ENCODE data around the gene GPRC5D.

GPRC5D gene

DNA sequence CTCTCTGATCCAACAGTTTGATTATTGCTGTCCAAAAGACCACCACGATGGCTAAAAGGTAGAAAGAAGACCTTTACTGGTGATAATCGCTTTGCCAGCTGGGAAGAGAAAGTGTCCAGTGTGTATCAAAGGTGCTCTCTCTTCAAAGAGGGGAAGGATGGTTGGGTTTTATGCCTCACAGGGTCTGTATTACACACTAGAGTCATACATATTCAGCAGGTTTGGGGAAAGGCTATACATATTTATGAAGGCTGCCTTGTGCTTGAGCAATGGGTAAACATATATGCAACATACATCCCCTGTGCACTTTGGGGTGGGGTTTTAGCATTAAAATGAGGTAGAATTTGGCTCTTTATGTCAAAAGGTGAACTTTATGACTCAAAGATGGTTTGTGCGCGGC, 18.2 kb downstream of the GPRC5D start:
- DNase-seq: no peak

DNA sequence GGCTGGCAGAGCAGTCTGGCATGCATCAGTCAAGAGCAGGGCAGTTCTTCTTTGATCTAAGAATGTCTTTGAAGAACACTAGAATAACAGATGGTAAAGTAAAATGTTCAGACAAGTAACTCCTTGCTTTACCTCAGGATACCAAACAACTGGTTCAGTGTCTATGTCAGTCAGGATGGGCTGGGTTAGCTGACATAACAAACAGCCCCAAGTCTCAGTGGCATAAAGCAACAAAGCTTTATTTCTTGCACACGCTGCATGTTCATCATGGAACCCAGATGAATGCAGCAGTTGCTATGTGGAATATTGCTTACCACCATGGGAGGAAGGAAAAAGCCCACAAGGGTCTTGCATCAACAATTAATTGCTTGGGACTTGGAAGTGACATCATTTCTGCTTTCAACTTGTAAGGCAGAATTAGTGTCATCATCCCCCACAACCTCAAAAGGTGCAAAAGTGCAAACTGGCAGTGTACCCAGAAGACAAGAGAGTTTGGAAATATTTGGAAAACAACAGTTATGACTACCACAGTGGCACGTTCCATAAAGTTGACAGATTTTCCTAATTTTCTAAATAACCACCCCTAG, 21.2 kb downstream of the GPRC5D start:
- DNase-seq: no peak

DNA sequence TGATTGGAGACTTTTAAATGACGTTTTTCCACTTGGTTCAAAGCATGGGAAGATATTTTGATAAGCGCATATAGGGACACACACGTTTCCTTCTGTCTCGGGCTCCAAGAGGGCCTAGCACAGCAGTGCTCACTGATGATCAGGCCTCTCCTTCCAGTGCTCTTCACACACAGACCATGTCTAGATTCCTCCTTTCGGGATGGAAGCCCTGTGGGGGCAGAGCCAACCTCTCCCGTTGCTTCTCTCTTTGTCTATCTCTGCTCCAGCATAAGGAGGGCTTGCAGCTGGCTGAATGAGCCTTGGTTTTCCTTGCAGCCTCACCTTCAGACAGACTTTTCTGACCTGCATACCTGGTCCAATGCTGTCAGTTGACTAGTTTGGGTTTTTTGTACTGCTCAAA, 22.3 kb downstream of the GPRC5D start:
- no peak for DNase-seq

DNA sequence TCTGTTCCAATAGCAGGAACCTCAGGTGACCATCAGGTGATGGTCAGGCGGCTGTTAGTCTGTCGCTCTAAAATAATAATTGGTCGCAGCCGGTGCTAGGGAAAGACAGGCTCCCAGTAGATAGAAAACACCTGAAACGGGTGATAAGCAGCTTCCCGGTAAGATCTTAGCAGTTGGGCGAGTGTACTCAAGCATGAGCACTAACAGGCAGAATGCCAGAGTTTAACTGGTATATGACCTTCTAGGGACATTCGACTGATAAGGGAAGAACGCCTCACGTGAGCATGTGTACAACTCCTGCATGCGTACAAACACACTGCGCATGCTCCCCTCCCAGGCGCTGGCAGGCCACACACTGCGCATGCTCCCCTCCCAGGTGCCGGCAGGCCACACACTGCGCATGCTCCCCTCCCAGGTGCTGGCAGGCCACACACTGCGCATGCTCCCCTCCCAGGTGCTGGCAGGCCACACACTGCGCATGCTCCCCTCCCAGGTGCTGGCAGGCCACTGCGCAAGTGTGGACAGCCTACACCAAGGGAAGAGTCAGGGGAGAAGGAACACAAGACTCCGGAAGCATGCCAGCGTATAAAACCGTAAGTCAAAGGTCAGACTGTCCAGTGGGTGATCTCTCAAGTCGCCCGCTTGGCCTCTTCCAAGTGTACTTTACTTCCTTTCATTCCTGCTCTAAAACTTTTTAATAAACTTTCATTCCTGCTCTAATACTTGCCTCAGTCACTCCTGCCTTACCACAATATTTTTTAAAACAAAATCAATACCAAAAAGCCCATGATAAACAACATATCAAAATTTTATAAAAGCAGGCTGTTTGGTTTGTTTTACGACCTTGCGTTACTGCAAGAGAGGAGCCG, 24.5 kb downstream of the GPRC5D start:
- DNase-seq: peak; percentile 55

DNA sequence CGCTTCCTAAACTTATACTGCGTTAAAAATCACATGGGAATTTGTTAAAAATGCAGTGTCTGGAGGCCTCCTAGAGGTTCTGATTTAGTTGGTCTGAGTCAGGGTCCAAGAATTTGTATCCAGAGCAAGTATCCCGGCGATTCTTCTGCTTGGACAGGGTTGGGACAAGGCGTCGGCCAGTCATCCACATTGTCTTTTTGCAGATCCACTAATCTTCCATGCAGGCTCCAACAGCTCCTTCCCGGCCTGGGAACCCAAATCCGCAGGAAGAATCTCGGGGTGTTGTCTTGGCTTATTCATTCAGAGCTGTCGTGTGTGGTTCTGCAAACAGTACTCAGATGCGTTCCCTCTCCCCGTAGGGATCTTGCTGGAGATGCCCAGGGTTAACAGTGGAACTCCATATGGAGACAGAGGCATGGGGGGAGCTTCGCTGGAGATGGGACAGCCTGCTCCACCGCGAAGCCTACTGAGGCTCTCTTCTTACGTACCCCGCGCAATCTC, 25.3 kb downstream of the GPRC5D start:
- no peak for DNase-seq

DNA sequence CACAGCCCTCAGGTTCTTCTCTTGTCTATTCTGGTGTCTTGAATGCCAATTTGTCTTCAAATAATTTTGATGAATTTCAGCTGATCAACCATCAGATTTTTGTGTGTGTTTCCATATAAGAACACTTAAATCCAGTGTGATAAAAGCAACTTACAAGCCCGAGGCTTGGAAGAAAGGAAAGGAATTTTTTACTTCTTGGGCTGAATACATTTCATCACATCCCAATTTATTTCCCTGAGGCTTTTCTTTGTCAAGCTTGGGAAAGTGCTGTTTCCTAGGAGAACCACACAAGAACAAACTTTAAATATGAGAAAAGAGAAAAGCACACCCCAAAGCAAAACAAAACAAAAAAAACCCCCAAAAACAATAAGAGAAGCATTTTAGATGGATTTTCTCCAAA, 26.6 kb downstream of the GPRC5D start:
- no peak for DNase-seq

DNA sequence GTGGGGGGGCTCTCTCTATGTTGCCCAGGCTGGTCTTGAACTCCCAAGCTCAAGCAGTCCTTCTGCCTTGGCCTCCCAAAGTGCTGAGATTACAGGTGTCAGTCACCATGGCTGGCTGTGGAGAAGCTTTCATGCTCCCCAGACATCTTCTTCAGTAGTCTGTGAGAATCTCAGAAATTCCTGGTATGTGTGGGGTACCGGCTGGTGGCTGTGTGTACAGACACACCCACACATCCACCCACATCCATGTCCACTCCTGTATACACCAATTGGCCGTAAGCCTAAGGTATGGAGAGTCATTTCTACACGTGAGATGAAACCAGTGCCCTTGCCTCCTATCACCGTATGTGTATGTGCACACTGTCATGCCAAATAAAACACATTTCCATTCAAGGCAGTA, 27.8 kb downstream of the GPRC5D start:
- no peak for DNase-seq

DNA sequence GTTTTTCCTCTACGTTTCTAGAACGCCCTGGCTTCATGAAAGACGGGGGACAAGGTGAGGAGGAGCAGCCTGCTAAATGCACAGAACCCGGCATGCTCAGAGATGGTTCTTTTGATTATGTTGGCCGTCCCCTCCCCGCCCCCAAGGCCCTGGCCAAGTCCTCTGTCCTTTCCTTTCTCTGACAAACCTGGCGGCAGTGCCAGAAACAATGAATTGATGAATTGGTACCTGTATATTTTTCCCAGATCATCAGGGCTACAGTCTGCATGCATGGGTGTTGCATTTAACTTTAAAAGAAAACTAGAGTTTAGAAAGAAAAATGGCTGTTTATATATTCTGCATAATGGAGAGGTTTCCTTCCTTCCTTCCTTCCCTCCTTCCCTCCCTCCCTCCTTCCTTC, 29.0 kb downstream of the GPRC5D start:
- DNase-seq: no peak

DNA sequence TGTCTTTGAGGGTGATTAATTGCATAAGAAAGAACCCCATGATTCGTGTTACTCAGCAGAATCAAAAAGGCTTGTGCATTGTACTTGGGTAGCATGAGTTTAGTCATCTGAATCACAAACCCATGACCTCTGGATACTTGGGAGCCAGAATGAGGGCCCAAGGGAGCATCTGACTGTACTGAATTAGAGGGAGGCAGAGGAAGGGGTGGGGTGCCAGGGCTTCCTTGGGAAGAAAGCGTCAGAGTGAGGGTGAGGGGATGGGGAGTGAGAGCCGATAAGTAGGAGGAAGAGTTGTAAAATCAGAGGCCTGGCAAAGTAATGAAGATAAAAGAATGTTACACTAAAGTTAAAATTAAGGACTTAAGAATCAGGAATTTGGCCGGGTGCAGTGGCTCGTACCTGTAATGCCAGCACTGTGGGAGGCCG, 29.8 kb downstream of the GPRC5D start:
- no peak for DNase-seq

DNA sequence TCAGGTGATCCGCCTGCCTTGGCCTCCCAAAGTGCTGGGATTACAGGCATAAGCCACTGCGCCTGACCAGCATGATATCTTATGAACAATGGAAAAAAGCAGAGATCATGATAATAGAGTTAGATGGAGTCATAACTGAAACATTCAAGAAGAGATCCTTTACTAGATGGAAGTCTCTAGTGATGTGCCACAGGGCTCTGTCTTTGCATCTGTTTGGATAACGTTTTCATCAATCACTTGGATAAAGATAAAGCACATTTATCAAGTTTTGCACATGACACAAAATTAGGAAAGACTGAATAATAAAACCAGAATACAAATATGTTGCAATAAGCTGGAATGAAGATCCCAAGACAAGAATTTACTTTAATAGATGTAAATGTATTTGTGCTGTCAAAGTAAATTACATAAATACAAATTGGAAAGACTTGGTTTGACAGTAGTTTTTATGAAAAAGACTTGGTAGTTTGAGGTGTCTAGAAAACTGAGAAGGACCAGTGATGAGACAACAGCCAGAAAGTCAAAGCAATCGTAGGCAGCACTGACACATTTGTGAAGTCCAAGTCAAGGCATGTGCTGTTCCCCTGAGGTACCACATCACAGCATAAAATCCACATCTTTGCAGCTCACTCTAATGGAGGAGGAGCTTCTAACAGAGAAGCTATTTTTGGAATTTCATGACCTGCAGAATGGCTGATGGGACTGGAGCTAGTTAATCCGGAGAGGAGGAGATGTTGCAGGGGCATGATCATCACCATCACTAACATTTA, 32.1 kb downstream of the GPRC5D start:
- no peak for DNase-seq

DNA sequence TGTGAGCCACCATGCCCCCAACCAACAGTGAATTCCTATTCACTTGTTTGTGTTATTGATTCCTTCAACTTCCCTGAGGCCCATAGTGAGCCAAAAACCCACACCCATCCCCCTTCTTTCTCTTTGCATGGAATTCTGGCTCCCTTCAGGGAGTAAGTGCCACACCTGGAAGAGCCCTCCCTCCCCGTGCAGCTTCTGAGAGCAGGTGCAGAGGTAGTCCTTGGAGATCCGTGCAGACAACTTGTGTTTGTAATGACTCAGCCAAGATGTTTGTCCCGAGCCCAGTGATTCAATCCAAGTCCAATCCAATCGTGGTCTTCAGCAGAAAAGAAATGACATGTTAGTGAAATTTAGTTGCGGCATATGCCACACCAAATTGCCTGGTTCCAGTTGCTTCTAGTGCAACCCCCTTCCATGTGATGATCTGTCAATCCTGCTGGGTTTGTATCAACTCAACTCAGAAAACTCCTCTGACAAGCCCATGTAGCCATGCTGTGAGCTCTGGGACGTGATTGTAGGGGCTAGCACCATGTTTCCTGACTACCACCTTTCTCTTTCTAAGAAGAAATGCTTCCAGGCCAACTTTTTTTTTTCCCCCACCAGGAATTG, 33.1 kb downstream of the GPRC5D start:
- no peak for DNase-seq

DNA sequence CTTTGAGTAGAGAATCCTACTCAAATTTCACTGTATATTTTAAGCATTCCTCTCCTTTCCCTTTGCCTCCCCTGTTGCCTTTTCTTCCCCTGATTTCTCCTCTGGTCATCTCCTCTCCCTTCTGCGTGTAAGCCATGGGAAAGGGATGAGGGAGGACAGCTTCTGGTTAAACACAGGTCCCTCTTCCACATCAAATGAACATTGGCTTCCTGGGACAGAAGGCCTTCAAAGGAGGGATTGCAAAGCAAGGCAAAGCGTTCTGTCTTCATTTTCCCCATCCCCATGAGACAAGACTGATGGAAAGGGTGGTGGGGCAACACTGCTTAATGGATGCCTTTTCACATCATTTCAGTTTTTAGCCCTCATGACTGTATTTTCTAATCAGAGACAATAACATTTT, 34.5 kb downstream of the GPRC5D start:
- DNase-seq: no peak

DNA sequence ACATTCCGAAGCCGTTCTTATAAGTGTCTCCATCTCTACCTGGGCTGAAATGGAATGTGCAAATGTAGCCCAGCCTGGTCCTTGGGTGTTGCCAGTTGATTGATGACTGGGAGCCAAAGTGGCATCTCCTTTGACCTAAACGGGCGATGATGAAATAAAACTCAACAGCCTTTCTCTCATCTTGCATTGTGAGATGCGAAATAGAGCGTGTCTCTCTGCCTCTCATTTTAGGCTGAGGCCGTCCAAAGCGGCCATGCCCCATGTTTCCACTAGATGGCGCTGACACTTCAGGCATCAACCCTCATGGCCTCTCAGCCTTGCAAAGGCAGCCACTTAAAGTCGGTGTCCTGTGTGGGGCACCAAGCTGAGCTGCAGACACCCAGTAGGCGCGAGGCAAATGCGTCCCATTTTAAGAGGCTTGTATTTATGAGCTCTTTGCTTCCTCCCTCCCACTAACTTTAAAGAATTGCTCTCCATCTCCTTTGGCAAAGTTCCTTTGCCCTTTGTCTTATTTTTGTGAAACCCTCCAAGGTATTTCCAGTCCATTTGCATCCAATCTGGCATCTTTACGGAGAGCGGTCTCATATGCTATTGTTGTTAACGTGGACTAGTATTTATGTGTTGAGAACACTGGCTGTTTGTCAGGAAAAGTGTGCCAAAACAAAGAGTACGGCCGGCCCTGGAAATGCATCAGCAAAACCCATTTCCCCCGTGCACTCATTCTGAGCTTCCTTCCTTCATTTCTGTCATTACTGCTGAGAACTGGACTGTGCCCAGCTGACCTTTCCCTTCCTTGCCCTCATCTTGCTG, 35.6 kb downstream of the GPRC5D start:
- peak; percentile 12 for DNase-seq

DNA sequence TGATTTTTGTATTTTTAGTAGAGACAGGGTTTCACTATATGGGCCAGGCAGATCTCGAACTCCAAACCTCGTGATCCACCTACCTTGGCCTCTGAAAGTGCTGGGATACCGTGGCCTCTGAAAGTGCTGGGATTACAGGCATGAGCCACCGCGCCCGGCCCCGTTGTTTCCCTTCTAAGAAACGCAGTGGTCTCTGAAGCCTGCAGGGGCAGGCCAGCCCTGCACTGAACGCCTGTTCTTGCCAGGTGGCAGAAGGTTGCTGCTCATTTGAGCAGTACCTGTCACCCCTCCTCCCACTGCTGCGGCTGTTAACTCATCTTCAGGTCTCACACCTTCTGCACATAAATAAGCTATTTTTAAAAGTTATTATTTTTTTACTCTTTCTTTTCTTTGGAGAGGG, 36.3 kb downstream of the GPRC5D start:
- no peak for DNase-seq

DNA sequence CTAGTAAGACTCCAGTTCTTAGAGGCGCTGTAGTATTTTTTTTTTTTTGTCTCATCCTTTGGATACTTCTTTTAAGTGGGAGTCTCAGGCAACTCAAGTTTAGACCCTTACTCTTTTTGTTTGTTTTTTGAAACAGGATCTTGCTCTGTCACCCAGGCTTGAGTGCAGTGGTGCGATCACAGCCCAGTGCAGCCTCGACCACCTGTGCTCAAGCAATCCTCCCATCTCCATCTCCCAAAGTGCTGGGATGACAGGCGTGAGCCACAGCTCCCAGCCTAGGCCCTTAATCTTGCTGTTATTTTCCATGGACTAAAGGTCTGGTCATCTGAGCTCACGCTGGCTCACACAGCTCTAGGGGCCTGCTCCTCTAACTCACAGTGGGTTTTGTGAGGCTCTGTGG, 39.3 kb downstream of the GPRC5D start:
- DNase-seq: no peak

DNA sequence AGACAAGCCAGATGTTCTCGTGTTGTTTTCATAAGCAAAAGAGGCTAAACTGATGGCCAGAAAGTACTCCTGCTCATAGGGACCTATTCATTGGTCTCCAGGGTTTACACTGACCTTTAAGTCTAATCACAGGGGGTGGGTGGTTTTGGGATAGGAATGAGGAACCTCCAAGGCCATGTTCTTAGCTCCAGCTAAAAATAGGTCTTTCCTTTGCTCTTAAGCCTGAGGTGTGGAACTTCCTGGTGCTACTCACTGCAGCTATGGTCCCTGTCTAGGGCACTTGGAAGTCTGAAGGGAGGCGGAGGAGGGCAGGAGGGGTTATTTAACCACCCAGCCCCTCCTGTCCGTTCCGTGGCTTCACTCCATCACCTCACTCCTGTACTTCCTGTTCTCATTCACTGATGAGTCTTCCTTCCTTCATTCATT, 42.0 kb downstream of the GPRC5D start:
- DNase-seq: no peak

DNA sequence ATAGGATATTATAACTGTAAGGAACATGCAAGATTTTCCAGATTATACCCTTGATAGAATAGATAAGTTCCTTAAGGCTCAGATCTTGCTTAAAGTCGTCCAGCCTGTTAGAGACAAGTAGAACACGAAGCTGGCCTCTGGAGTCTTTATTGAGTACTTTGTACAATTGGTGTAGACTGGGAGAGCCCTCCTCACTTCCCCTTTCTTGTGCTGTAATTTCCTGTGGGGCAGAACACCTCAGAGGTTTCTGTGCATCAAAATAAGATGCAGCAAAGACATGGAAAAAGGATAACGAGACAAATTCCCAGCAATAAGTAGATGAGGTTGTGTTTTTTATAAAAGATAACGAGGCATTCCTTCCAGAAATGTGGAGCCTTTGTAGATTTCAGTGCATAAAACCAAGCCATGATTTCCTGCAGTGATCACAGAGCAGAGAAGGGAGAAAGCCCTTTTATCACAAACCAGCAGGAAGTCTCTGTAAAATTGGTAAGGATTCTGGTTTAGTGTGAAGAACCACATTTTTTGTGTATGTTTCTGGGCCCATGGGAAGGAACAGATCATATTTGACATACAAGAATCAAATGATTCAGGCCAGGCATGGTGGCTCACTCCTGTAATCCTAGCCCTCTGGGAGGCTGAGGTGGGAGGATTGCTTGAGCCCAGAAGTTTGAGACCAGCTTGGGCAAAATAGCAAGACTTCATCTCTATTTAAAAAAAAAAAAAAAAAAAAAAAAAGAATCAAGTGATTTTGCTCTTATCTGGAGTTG, 42.6 kb downstream of the GPRC5D start:
- no peak for DNase-seq

DNA sequence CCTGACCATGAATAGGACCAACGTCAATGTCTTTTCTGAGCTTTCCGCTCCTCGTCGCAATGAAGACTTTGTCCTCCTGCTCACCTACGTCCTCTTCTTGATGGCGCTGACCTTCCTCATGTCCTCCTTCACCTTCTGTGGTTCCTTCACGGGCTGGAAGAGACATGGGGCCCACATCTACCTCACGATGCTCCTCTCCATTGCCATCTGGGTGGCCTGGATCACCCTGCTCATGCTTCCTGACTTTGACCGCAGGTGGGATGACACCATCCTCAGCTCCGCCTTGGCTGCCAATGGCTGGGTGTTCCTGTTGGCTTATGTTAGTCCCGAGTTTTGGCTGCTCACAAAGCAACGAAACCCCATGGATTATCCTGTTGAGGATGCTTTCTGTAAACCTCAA, 43.3 kb downstream of the GPRC5D start:
- no peak for DNase-seq

DNA sequence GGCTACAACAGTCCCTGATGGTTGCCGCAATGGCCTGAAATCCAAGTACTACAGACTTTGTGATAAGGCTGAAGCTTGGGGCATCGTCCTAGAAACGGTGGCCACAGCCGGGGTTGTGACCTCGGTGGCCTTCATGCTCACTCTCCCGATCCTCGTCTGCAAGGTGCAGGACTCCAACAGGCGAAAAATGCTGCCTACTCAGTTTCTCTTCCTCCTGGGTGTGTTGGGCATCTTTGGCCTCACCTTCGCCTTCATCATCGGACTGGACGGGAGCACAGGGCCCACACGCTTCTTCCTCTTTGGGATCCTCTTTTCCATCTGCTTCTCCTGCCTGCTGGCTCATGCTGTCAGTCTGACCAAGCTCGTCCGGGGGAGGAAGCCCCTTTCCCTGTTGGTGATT, 43.7 kb downstream of the GPRC5D start:
- no peak for DNase-seq

DNA sequence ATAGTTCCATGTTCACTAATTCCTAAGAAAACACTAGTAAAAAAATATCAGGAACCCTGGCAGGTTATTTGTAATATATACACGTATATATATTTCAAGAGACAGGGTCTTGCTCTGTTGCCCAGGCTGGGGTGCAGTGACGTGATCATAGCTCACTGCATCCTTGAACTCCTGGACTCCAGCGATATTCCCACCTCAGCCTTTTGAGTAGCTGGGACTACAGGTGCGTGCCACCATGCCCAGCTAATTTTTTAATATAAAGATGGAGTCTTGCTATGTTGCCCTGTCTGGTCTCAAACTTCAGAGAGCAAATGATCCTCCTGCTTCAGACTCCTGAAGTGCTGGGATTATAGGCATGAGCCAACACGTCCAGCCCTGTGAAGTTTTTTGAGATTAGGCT, 44.4 kb downstream of the GPRC5D start:
- no peak for DNase-seq
